Amygdala (tissue), 56 donors: ENCODE data around the gene RCSD1.

Source experiments
- DNase-seq, 56 donors: peaks; one replicate each; lab custom pipeline; 2025; lab: John Stamatoyannopoulos, UW

The RCSD1 gene

DNA sequence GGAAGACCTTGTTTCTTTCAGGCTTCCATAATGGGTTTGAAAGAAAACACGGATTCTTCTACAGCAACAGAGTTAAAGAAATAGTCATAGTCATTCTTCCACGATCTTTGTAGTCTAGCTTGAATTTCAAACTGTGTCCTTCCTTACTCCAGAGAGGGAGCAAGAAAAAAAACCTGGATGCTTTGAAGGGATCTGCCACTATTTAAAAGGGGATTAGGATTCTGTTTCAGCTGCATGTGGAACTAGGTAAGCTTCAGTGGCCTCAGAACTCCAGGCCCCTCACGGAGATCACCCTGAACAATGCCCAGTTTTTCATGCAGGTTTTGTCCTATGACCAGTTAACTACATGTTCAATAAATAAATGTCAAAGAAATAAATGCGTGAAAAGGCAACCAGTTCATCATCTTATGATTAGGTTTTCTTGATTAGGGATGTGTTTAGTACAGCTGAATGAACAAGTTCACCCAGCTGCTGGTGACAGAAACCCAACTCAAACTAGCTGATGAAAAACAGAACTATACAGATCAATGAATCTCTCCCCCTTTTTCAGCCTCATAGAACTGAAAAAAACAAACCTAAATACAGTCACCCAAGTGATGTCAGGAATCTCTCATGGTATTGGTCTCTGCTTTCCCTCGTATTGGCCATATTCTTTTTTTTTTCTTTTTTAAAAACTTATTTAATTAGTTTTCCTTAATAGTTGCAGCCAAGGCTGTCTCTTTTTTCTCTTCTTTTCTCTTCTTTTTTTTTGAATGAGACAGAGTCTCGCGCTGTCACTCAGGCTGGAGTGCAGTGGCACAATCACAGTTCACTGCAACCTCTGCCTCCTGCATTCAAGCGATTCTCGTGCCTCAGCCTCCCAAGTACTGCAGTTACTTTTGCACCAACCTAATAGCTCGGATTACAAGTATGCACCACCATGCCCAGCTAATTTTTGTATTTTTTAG is 77.2 kb downstream of the RCSD1 start:
- DNase-seq: no peak

DNA sequence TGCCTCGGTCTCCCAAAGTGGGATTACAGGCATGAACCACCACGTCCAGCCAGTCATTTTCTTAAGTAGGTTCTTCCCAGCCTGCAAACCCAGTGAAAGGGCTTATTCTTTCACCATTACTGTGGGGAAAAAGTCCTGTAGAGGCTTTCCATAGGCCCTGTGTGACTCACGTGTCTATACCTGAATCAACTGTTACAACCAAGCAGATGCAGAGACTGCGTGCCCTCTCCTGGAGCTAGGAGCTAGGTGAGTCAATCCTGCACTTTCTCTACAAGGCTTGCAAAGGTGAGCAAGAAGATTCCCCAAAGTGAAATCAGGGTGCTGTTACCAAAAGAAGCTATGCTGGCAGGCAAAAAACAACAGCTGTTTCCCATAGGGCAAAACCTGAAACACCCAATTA is 77.9 kb downstream of the RCSD1 start:
- DNase-seq: no peak

DNA sequence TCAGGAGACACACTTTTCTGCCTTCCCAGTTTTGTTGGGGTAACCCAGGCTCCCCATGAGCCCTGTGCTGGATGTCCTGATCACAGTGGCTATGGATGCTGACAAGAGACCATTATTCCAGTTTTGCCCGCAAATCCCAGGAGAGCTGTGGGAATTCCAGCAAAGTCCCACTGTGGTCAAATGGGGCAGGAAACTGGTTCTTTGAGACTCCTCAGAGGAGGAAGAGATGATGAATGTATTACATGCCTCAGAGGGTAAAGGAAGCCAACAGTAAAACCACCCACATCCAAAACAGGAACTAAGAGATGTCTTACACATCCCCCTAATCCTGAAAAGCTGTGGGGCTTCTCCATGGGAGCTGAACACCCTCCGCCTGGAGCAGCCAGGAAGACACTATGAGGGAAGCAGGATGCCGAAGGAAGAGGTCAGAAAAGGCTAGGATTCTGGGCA is 78.9 kb downstream of the RCSD1 start:
- no peak for DNase-seq

DNA sequence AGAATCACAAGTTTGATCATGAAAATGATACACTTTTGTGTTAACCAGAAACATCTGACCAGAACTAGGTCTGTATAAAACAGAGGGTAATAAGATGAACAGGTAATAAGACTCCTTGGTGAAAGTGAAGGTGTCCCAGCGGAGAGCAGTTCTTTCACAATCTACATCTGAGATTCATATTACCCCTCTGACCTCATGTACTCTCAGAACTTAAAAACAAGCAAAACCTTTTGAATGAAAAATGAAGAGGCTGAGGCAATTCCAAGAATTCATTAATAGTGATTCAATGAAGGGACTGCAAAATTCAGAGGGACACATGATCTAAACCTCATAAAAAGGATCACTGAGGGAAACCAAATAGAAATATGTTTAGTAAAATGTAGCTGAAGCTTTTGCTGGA is 80.8 kb downstream of the RCSD1 start:
- no peak for DNase-seq

DNA sequence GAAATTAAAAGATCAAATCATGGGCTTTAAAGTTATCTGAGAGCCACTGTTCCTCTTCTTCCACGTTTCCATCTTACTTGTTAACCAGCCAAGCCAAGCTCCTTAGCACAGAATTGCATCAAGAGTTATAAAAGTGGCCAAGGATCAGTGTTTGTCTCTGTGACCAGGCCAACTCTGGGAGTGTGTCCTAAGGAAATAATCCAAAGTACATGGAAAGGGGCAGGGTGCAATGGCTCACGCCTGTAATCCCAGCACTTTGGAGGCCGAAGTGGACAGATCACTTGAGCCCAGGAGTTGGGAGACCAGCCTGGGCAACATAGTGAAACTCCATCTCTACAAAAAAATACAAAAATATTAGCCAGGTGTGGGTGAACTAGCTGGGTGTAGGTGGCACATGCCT is 81.8 kb downstream of the RCSD1 start:
- no peak for DNase-seq

DNA sequence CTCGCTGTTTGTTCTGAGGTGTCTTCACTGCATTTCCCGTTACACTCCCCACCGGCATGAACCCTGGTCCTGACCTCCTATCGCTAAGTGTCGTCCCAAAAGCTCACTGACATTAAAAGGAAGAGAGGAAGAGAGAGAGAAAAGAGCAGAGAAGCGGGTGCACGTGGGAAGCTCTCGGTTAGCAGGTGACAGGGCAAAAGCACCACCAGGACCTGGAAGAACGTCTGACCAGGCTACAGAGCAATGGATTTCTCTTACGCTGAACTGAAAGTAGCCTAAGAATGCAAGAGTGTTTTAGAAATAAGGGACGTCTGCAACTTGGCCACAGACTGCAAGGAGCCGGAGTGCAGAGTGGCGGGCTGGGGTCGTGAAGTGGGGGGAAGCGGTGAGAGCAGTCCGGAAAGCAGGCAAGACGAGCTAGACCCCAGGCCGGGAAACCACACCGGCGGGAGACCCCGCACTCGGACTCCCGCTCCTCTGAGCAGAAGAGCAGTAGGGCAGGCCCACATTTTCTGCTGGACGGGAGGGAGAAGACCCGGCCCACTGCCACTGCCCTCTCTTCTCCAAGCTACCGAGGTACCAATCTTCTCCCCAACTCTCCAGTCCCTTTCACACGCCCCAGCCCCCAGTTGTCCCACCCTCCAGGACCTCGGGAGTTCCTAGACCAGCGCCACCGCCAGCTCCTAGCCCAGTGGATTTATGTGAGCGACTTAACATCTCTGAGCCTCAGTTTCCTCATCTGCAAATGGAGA is 83.5 kb downstream of the RCSD1 start:
- peak in 7 of 56 donors; percentile 6 to 33 (median 14) for DNase-seq

DNA sequence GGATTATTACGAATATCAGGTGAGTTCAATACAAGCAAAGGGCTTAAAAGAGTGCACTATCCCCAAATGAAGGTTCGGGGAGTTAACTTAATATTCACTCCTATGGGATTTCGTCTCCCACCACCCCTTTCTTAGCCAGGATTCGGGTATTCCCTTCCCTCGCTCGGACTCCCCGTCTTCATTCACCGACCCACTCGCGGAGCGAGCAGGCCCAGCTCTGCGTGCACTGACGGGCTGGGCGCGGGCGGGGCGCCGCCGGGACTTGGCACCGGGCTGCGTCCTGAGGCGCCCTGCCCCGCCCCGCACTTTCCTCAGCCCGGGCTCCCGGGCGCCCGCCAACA is 84.0 kb downstream of the RCSD1 start:
- DNase-seq: peak in 16 of 56 donors; percentile 54 to 89 (median 80)

DNA sequence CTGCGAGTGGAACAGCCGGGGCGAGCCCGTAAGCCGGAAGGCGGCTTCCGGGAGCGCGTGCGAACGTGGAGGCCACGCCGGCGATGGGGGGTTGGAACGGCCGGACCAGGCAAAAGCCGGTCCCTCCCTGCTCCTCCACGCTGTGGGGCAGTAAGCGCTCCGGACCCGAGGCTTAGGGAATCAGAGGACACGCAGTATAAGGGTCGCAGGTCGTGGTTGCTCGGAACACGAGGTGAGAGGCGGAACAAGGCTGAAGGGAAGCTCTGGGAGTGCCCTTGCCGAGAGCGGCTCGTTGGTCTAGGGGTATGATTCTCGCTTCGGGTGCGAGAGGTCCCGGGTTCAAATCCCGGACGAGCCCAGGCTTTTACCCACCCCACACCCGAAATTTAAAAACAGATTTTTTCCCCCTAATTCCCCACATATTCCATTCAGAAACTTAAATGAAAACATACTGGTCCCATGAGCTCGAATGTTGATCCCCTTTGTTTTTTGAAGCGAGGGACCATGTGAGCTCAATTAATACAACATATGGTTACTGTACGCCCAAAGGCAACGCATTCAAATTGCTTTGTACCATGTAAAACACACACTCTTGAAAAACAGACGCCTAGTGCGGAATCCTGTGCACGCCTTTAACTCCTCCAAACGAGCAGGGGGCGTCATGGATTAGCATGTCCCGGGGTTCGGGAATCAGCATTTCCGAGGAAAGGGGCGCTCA is 84.6 kb downstream of the RCSD1 start:
- DNase-seq: peak; percentile 34 to 97 (median 82)

DNA sequence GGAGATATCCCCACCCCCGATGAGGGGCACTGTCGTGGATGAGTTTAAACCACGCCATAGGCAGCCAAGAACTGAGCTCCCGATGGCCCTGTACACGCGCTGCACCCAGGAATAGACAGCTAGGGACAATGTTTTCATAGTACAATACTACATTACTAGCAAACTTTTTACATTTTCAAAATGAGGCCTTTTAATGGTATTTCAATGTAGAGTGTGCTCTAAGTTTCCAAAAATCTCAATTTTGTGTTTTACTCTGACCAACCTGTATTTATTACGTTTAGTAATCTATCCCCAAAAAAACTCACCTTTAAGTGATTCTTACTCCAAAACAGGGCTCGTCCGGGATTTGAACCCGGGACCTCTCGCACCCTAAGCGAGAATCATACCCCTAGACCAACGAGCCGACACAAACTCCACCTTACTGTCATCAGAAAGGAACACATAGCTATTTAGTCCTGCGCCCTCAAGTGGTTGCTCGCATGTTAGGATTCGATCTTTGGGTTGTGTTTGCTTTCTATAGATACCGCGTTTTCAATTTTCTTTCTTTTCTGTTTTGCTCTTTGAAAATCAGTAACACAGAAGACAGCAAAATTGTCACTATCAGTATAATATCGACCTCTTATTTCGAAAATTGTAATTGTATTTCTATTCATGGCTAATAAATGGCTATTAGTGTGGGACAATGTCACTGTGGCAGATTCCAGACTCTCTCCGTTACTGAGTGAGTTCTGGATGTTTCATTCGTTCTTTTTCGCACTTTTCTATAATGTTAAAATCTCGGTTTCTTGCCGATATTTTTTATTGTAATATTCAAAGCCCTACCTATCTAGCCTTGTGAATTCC is 85.3 kb downstream of the RCSD1 start:
- DNase-seq: peak; percentile 13 to 95 (median 73)

DNA sequence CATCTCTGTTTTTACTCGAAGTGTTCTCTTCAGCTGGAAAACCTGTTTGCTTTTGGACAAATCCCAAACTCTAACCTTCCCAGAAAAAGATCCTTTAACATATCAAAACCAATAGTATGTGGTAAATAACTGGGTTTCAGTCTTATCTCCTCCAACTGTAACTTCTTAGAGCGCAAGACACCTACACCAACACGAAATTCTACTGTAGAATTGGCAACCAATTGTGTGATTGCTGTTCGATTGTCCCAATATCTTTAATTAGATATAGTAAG is 85.9 kb downstream of the RCSD1 start:
- no peak for DNase-seq

DNA sequence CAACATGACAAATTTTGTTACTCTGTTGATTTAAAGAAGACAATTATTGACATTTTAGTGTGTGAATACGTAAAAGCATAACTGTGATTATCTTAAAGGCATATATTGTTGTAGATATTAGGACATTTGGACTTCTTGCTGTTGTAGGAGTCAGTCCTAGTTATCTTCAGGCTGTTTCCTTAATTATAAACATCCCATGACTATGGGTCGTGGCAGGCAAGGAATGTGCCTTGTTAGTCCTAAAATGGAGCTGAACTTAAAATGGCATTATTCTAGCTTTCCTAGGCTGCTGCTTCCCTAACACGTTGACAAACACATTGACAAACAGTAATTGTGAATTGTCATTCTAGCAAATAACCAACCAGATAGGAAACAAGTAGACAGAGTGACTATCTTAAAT is 87.3 kb downstream of the RCSD1 start:
- no peak for DNase-seq

DNA sequence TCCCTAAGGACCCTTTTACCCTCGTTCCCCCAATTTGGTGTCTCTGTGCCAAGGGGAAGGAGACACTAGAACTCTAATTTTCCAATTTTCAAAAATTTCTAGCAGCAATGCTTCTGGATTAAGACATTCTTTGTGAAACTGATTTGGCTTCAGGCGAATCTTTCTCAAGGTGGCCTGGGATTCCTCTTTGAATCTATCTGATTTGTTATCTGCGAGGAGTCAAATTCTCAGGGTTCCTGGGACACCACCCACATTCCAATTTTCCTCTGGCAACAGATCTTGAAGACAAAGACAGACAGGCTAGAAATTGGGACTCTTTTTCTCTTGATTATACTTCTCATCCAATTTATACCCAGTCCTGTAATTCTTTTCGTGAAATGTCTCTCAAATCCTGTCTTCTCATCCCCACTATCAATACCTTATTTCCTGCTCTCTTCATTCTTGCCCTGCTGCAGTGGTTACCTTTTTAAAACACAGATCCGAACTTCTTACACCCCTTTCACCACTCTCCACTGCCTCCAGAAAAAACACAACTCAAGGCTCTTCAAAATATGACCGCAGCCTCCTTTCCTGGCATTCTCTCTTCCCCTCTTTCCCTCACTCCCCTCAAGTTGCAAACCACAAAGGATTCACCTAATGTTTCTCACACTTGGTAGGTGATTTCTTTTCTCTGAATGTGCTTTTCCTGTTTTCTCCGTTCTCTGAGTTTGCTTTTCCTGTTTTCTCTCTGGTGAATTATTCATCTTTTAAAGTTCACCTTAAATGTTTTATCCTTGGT is 89.1 kb downstream of the RCSD1 start:
- no peak for DNase-seq

DNA sequence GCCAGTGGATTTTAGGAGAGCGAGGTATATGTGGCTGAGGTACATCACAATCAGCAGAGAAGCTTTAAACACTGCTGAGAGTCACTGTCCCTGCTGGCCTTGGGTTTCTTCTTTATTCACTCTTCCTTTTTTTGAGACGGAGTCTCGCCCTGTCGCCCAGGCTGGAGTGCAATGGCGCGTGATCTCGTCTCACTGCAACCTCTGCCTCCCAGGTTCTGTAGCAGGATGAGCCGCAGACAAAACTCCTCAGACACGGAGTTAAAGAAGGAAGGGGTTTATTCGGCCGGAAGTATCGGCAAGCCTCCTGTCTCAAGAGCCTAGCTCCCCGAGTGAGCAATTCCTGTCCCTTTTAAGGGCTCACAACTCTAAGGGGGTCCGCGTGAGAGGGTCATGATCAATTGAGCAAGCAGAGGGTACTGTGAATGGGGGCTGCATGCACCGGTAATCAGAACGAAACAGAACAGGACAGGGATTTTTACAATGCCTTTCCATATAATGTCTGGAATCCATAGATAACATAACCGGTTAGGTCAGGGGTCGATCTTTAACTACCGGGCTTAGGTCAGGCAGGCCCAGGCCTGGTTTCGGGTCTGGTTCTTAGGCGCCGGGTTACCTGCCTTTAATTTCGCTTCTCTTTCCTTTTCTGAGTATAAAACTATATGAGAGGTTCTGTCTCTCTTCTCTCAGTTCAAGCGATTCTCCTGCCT is 89.8 kb downstream of the RCSD1 start:
- DNase-seq: peak in 1 of 56 donors; percentile 5

DNA sequence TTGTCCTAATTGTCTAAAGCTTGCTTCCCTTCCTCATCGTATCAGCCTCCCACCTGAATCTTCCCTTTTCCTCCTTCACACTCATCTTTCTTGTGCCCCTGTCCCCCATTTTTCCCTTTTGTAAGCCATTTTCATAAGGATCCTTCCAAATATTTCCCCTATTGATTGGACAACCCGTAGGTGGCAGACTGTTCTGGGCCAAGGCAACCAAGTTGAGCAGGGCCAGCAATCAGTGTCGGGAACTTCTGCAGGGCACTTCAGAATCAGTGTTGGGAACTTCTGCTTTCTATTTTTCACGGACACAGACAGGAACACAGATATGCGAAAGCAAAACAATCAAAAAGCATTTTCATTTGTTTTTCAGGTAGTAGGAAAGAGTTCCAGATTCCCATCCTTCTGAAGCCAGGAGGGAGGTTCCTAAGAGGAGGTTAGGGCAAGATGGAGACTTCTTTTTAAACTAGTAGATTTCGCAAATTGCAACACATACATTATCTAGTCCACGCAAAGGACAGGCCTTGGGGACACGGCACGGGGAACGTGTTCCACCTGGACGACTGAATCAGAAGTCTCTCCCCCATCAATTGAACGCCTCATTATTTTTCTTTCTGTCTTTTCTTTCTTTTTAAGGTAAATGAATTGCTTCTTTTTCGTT is 91.1 kb downstream of the RCSD1 start:
- DNase-seq: peak in 43 of 56 donors; percentile 1 to 59 (median 28)

DNA sequence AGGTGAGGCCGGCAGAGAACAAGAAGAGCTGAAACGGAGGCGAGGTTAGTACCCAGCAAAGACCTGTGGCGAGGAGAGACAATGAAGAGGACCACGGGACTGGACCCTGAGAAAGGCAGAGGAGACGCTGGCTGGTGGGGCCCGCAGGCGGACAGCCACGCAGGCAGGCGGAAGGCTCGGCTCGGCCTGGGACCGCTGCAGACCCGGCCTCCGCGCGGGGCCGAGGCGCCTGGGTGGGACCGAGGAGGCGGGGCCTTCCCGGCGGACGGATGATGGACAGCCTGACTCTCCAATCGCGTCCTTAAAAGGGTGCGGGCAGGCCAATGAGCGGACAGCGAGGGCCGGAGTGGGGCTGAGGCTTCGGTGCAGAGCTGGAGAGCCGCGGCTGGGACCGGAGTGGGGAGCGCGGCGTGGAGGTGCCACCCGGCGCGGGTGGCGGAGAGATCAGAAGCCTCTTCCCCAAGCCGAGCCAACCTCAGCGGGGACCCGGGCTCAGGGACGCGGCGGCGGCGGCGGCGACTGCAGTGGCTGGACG is 91.7 kb downstream of the RCSD1 start, which contains the start of gene MPZL1:
Gene MPZL1 (plus strand): TSS at position 366 of the 535 bp plus-strand sequence. CDS start 170 bp downstream, outside the sequence.
- DNase-seq: peak; percentile 45 to 96 (median 90)

DNA sequence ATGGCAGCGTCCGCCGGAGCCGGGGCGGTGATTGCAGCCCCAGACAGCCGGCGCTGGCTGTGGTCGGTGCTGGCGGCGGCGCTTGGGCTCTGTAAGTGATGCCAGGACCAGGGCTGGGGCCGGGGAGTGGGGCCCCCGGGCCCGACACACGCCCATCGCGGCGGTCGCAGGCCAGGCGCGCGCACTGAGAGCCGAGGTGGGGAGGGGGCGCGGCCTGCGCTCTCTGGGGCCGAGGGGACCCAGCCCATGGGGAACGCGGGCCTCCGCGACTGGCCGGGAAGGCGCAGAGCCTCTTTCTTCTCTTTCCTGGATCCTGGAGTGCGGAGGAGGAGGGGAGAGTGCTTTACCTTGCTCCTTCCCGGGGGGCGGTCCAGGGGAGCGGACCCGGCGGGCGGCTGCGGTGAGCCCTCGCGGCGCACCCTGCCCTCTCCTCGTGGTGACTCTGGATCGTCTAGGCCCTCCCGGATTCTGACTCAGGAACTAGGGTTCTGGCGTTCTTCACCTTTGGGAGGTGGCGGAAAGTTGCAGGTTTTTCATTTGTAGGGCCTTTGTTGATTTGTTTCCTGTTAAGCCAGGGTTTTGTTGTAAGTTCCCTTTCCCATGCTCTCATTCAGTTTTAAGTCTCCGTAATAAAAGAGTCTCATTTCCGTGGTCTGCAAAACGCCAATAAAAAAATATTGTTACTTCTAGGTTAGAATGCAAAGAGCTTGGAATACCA is 92.3 kb downstream of the RCSD1 start:
- DNase-seq: peak in 14 of 56 donors; percentile 15 to 62 (median 42)

DNA sequence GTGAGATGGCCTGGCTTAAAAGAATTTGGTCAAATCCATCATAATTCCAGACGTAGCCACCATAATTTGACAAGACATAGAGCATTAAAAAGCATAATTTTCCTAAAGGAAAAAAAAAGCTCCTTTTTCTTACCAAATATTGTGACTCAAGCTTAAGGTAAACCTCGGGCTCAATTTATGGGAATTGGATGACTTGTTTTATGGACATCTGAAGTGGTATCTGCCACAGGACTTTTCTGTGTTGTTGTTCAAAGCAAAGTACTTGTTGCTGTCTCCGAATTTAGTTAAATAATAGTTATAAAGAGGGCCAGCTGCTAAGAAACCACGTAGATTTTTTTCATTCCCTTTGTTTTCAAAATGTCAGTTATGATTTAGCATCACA is 92.8 kb downstream of the RCSD1 start:
- no peak for DNase-seq
